ENCODE results near the gene FLOT2. TPM values are rescaled to one million over a fixed set of nuclear protein-coding genes. Genes with fewer than 3 reads are reported as not detected.

FLOT2 gene
- total RNA-seq, 1 experiment from 2014 or later: 98.1 TPM

DNA sequence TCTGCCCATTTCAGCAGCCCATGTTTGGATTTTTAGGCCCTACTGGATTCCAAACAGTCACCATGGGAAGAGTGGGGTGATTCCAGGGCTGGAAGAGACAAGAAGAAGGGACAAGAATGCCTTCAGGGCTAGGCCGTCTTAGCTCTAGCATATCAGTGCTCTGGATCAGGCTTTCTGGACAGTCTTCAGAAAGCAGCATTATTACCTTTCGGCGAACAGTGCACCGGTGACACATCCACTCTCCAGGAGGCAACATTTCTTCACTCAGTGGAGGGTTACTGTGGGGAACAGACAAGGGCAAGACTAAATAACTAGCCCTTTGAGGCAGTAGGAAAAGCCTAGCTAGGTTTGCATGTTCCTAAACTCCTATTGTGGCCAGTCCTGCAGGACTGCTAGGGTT, 29.3 kb upstream of the FLOT2 start:
- Histone ChIP-seq H3K79me2 (ENCODE audit: insufficient read depth, low read length) (peaks cover 60% of the 10 kb centered on the region), H4K20me1 (ENCODE audit: insufficient read depth) (no peaks in the 10 kb centered on the region), H3K4me3 (replicated peaks in 1 of 2; ENCODE audit: low read depth in 1 of 2, low read length in 2 of 2) (no peak overlapping the region), H2AFZ (ENCODE audit: low read depth, low read length, poor library complexity, severe bottlenecking) (no peak overlapping the region), H3K9ac (ENCODE audit: low read length) (no peak overlapping the region), H3K36me3 (ENCODE audit: control insufficient read depth in 1 of 2, insufficient read depth in 2 of 2, low read length in 2 of 2) (peaks cover 9 to 26% of the 10 kb centered on the region in 2 experiments; a peak in 3 of 4 replicates), H3K27ac (ENCODE audit: low read depth, low read length) (no peak overlapping the region), H3K9me3 (ENCODE audit: control insufficient read depth in 1 of 2, insufficient read depth in 1 of 2, low read depth in 1 of 2, low read length in 2 of 2) (no peaks in the 10 kb centered on the region), H3K9me2 (ENCODE audit: insufficient read depth) (no peaks in the 10 kb centered on the region), H3K4me2 (ENCODE audit: low read length) (no peak overlapping the region), H3K27me3 (ENCODE audit: insufficient read depth, low read length) (no peaks in the 10 kb centered on the region), H3K4me1 (ENCODE audit: control insufficient read depth in 1 of 2, insufficient read depth in 2 of 2, low read length in 2 of 2) (no peaks in the 10 kb centered on the region)
- intact Hi-C loops (cut with micrococcal nuclease): no loop called here
- POLR2A ChIA-PET: no interaction called here
- TF ChIP-seq, protein P1, sequence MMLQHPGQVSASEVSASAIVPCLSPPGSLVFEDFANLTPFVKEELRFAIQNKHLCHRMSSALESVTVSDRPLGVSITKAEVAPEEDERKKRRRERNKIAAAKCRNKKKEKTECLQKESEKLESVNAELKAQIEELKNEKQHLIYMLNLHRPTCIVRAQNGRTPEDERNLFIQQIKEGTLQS (IDR thresholded peaks at IDR 0.05): no peak
- TF ChIP-seq SP1 (IDR thresholded peaks at IDR 0.05; ENCODE audit: low read depth) (no peak), ZFX (IDR thresholded peaks at IDR 0.05) (no peak), SRF (IDR thresholded peaks at IDR 0.05; ENCODE audit: low read depth) (no peak), SIN3A (IDR thresholded peaks at IDR 0.05; ENCODE audit: low read depth) (no peak), TCF7L2 (IDR thresholded peaks at IDR 0.05; ENCODE audit: borderline replicate concordance, extremely low read depth, insufficient read depth, insufficient read length) (no peak), FOSL1 (IDR thresholded peaks at IDR 0.05; ENCODE audit: low read depth) (no peak), POLR2AphosphoS5 (IDR thresholded peaks at IDR 0.05; ENCODE audit: low read depth, low read length) (no peak)
- TF ChIP-seq, protein P2, sequence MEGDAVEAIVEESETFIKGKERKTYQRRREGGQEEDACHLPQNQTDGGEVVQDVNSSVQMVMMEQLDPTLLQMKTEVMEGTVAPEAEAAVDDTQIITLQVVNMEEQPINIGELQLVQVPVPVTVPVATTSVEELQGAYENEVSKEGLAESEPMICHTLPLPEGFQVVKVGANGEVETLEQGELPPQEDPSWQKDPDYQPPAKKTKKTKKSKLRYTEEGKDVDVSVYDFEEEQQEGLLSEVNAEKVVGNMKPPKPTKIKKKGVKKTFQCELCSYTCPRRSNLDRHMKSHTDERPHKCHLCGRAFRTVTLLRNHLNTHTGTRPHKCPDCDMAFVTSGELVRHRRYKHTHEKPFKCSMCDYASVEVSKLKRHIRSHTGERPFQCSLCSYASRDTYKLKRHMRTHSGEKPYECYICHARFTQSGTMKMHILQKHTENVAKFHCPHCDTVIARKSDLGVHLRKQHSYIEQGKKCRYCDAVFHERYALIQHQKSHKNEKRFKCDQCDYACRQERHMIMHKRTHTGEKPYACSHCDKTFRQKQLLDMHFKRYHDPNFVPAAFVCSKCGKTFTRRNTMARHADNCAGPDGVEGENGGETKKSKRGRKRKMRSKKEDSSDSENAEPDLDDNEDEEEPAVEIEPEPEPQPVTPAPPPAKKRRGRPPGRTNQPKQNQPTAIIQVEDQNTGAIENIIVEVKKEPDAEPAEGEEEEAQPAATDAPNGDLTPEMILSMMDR (IDR thresholded peaks at IDR 0.05 in 2 of 3, conservative IDR thresholded peaks at IDR 0.05 in 1 of 3; ENCODE audit: borderline replicate concordance in 1 of 3, insufficient read depth in 1 of 3, low read depth in 2 of 3, low read length in 2 of 3): no peak
- BruUV-seq (replicated peaks): no TSS peak
- RAD21 ChIA-PET (ENCODE audit: low non-redundant PET in 1 of 2, low total read pairs in 2 of 2, uncharacterized antibody in 2 of 2, unreplicated experiment in 2 of 2): no interaction called here
- ATAC-seq: no peak
- CTCF ChIA-PET: no interaction called here
- DNase-seq (ENCODE audit: low read depth, low spot score): no peak

DNA sequence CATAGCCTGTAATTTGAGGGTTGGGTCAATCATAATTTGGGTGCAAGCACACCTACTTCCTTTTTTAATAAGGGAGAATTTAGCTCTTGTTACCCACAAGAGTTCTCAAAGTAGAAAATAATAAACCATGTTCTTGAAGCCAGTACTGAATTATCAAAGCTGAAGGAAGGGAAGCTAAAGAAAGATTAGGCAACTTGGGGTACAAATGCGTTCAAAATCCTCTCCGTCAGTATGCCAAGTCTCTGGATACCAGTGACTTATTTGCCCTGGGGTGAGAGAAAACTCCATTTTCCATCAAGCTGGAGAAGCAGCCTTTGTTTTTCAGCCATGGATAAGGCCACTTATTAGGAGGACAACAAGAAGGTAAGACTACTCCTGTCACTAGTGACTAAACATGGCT, 28.8 kb upstream of the FLOT2 start:
- peaks cover 57% of the 10 kb centered on the region for H3K79me2 ChIP-seq (ENCODE audit: insufficient read depth, low read length)
- peaks cover 13 to 30% of the 10 kb centered on the region in 2 experiments; a peak in 3 of 4 replicates for H3K36me3 ChIP-seq (ENCODE audit: control insufficient read depth in 1 of 2, insufficient read depth in 2 of 2, low read length in 2 of 2)
- intact Hi-C loops (cut with micrococcal nuclease): no loop called here
- ATAC-seq (no peak), DNase-seq (ENCODE audit: low read depth, low spot score) (no peak)
- H3K4me3 ChIP-seq (replicated peaks in 1 of 2; ENCODE audit: low read depth in 1 of 2, low read length in 2 of 2): no peak overlapping the region
- ChIA-PET CTCF (no interaction called here), RAD21 (ENCODE audit: low non-redundant PET in 1 of 2, low total read pairs in 2 of 2, uncharacterized antibody in 2 of 2, unreplicated experiment in 2 of 2) (no interaction called here), POLR2A (no interaction called here)
- no TSS peak for BruUV-seq (replicated peaks)
- no peaks in the 10 kb centered on the region for H3K9me2 ChIP-seq (ENCODE audit: insufficient read depth)
- no peaks in the 10 kb centered on the region for H3K4me1 ChIP-seq (ENCODE audit: control insufficient read depth in 1 of 2, insufficient read depth in 2 of 2, low read length in 2 of 2)
- H4K20me1 ChIP-seq (ENCODE audit: insufficient read depth): no peaks in the 10 kb centered on the region
- no peak overlapping the region for H3K4me2 ChIP-seq (ENCODE audit: low read length)
- no peak overlapping the region for H2AFZ ChIP-seq (ENCODE audit: low read depth, low read length, poor library complexity, severe bottlenecking)
- H3K27me3 ChIP-seq (ENCODE audit: insufficient read depth, low read length): no peaks in the 10 kb centered on the region
- no peak overlapping the region for H3K9ac ChIP-seq (ENCODE audit: low read length)
- H3K27ac ChIP-seq (ENCODE audit: low read depth, low read length): no peak overlapping the region
- no peaks in the 10 kb centered on the region for H3K9me3 ChIP-seq (ENCODE audit: control insufficient read depth in 1 of 2, insufficient read depth in 1 of 2, low read depth in 1 of 2, low read length in 2 of 2)
- TF ChIP-seq, protein P1 (IDR thresholded peaks at IDR 0.05): no peak
- TF ChIP-seq YY1 (IDR thresholded peaks at IDR 0.05; ENCODE audit: extremely low read depth, insufficient replicate concordance, low read depth, low read length) (no peak), JUND (IDR thresholded peaks at IDR 0.05) (no peak), TCF7L2 (IDR thresholded peaks at IDR 0.05; ENCODE audit: borderline replicate concordance, extremely low read depth, insufficient read depth, insufficient read length) (no peak), ZFX (IDR thresholded peaks at IDR 0.05) (no peak), EZH2 (IDR thresholded peaks at IDR 0.05) (no peak), RAD21 (IDR thresholded peaks at IDR 0.05; ENCODE audit: low read depth) (no peak), SRF (IDR thresholded peaks at IDR 0.05; ENCODE audit: low read depth) (no peak), EGR1 (IDR thresholded peaks at IDR 0.05; ENCODE audit: low read depth) (no peak)
- TF ChIP-seq, protein P2 (IDR thresholded peaks at IDR 0.05 in 2 of 3, conservative IDR thresholded peaks at IDR 0.05 in 1 of 3; ENCODE audit: borderline replicate concordance in 1 of 3, insufficient read depth in 1 of 3, low read depth in 2 of 3, low read length in 2 of 3): no peak

All from HCT116 (cell line).